HL-60 (cell line): ENCODE measurements around the gene ARHGEF16.

ENCODE experiments used
- GABPA ChIP-seq: IDR thresholded peaks from 2 replicates; pipeline ENCODE4 v1.6.1; 2012; ENCODE audit warnings: low read depth
- POLR2AphosphoS5 ChIP-seq: IDR thresholded peaks from 2 replicates; pipeline ENCODE4 v1.6.1; 2012; ENCODE audit warnings: low read depth
- TF ChIP-seq, protein P1 (sequence below): IDR thresholded peaks from one replicate; pipeline ENCODE4 v1.5.1; 2011; ENCODE audit warnings: low read length, control low read depth, inconsistent platforms; ENCODE audit not compliant: insufficient read depth

DNA sequence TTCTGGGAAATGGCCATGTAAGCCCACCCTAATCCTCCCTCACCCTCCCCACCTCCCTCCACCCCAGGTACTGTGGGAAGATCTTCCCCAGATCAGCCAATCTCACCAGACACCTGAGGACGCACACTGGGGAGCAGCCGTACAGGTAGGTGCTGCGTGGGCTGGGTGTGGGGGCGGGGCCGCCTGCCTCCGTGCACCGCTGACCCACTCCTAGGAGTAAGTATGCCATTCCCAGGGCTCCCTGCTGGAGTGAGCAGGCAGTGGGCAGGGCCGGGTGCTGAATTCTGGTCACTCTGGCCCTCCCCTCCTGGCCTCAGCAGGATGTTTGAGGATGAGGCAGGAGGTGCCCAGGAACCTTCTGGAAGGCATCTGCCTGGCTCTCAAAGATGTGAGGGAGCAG is 35.9 kb upstream of the ARHGEF16 start:
- TF ChIP-seq, protein P1, sequence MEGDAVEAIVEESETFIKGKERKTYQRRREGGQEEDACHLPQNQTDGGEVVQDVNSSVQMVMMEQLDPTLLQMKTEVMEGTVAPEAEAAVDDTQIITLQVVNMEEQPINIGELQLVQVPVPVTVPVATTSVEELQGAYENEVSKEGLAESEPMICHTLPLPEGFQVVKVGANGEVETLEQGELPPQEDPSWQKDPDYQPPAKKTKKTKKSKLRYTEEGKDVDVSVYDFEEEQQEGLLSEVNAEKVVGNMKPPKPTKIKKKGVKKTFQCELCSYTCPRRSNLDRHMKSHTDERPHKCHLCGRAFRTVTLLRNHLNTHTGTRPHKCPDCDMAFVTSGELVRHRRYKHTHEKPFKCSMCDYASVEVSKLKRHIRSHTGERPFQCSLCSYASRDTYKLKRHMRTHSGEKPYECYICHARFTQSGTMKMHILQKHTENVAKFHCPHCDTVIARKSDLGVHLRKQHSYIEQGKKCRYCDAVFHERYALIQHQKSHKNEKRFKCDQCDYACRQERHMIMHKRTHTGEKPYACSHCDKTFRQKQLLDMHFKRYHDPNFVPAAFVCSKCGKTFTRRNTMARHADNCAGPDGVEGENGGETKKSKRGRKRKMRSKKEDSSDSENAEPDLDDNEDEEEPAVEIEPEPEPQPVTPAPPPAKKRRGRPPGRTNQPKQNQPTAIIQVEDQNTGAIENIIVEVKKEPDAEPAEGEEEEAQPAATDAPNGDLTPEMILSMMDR: no peak
- TF ChIP-seq POLR2AphosphoS5 (no peak), GABPA (no peak)
